GM18858 (cell line): ENCODE results near the gene MET.

Experiments
- ATAC-seq: cut with Tn5 transposase; IDR thresholded peaks from one replicate; pipeline ENCODE4 v1.9.1; 2021; ENCODE audit not compliant: unreplicated experiment

Gene MET

DNA sequence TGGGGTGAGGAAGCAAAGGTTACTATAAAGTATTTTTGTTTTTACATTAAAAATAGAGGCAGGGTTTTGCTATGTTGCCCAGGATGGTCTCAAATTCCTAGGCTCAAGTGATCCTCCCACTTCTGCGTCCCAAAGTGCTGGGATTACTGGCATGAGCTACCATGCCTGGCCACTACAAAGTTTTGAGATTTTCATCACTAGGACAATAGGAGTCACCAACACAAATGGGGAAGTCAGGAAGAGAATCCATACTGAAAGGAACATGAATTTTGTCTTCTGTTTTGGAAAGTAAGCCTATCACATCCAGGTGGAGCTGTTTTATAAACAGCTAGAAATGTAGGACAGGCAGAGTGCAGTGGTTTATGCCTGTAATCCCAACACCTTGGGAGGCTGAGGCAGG is 170.4 kb downstream of the MET start:
- ATAC-seq, result no peak

GRCh38 chr7:116843378-116843777 is 171.4 kb downstream of the MET start:
- no peak for ATAC-seq
